ENCODE results near the gene HOMER3.

DNA sequence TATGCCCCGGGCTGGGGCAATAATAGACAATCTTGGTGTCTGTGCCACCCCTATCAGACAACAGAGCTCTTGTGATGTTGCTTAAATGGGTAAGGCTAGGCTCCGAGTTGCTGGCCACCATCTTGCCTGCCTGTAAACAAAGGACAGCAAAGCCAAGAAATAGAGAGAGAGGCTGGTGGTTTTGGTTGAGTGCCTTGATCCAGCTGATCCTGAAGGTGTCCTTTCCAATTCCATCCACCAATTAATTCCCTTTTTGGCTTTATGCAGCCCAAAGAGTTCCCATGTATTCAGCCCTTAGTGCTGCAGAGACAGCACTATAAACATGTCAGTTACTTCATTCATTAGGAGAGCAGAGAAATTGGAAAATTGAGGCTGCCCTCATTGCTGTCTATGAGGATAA, 41.7 kb upstream of the HOMER3 start:
- TF ChIP-seq CTCF (tag by site-specific recombination; IDR thresholded peaks at IDR 0.05), result no peak
- no peak for TF ChIP-seq ZNF513 (tag by site-specific recombination; IDR thresholded peaks at IDR 0.05)
- TF ChIP-seq ZNF501 (tag by site-specific recombination; IDR thresholded peaks at IDR 0.05), result no peak
- no peak for TF ChIP-seq REST (tag by site-specific recombination; IDR thresholded peaks at IDR 0.05)
- no peak for TF ChIP-seq OVOL3 (tag by site-specific recombination; IDR thresholded peaks at IDR 0.05)
- no peak for TF ChIP-seq HOXC10 (CRISPR knock-in tag; IDR thresholded peaks at IDR 0.05)
- TF ChIP-seq ZSCAN4 (tag by site-specific recombination; IDR thresholded peaks at IDR 0.05), result no peak
- TF ChIP-seq KLF16 (tag by site-specific recombination; IDR thresholded peaks at IDR 0.05), result no peak

All from HEK293 (cell line).